RWPE2 (cell line): ENCODE results near the gene NUDT1.

Experiments used
- ATAC-seq: fragments of 200-7000 bp; cut with Tn5 transposase; 3 replicates; pipeline ENCODE4 v1.9.1; 2021; ENCODE audit warnings: low read depth
- DNase-seq: peaks from one replicate; pipeline ENCODE4 v3.0.0-alpha.2; 2020; ENCODE audit warnings: low spot score
- H3K27ac ChIP-seq: fragments of 450-650 bp; 2 replicates; pipeline ENCODE4 v1.5.1; 2017; ENCODE audit warnings: mild to moderate bottlenecking; ENCODE audit not compliant: poor library complexity, severe bottlenecking
- H3K27me3 ChIP-seq: fragments of 250-450 bp; sonication (Bioruptor Pico); 2 replicates; pipeline ENCODE4 v1.5.1; 2021; ENCODE audit warnings: mild to moderate bottlenecking, moderate library complexity; ENCODE audit not compliant: insufficient read depth, poor library complexity, severe bottlenecking
- H3K36me3 ChIP-seq: fragments of 250-450 bp; sonication (Bioruptor Pico); 2 replicates; pipeline ENCODE4 v1.5.1; 2020; ENCODE audit warnings: low read depth, mild to moderate bottlenecking, moderate library complexity
- H3K4me1 ChIP-seq: fragments of 250-450 bp; sonication (Bioruptor Pico); 2 replicates; pipeline ENCODE4 v1.5.1; 2021; ENCODE audit warnings: mild to moderate bottlenecking, moderate library complexity; ENCODE audit not compliant: insufficient read depth, poor library complexity, severe bottlenecking
- H3K4me3 ChIP-seq: fragments of 250-450 bp; sonication (Bioruptor Pico); 2 replicates; pipeline ENCODE4 v1.5.1; 2021; ENCODE audit warnings: mild to moderate bottlenecking, moderate library complexity; ENCODE audit not compliant: severe bottlenecking
- H3K9me3 ChIP-seq: fragments of 250-450 bp; sonication (Bioruptor Pico); 2 replicates; pipeline ENCODE4 v1.5.1; 2021; ENCODE audit warnings: mild to moderate bottlenecking, moderate library complexity; ENCODE audit not compliant: severe bottlenecking
- CTCF ChIP-seq: fragments of 450-650 bp; IDR thresholded peaks from one replicate; pipeline ENCODE4 v1.5.1; 2017; ENCODE audit warnings: mild to moderate bottlenecking, moderate library complexity; ENCODE audit not compliant: poor library complexity, severe bottlenecking

NUDT1 gene

GRCh38 chr7:2196381-2197378 lies 45.3 kb upstream of the NUDT1 start:
- no peak overlapping the region for H3K27ac ChIP-seq
- no peak overlapping the region for H3K4me3 ChIP-seq
- H3K9me3 ChIP-seq, result no peaks in the 10 kb centered on the region
- H3K36me3 ChIP-seq, result peaks cover 29% of the 10 kb centered on the region
- H3K27me3 ChIP-seq, result no peaks in the 10 kb centered on the region
- no peak for DNase-seq
- ATAC-seq, result no peak
- H3K4me1 ChIP-seq, result no peaks in the 10 kb centered on the region
- TF ChIP-seq CTCF, result no peak

- DNase-seq (no peak), ATAC-seq (no peak)
- no peak overlapping the region for H3K27ac ChIP-seq
- H3K4me3 ChIP-seq, result no peak overlapping the region
- H3K9me3 ChIP-seq, result no peaks in the 10 kb centered on the region
- no peaks in the 10 kb centered on the region for H3K27me3 ChIP-seq
- TF ChIP-seq CTCF, result no peak
- H3K36me3 ChIP-seq, result peaks cover 29% of the 10 kb centered on the region
- H3K4me1 ChIP-seq, result no peaks in the 10 kb centered on the region
Observed at GRCh38 chr7:2197436-2198155, 44.4 kb upstream of the NUDT1 start.

GRCh38 chr7:2198206-2198605 lies 43.8 kb upstream of the NUDT1 start:
- Histone ChIP-seq H3K27me3 (no peaks in the 10 kb centered on the region), H3K27ac (no peak overlapping the region), H3K4me3 (no peak overlapping the region), H3K4me1 (no peaks in the 10 kb centered on the region), H3K9me3 (no peaks in the 10 kb centered on the region), H3K36me3 (peaks cover 29% of the 10 kb centered on the region)
- ATAC-seq (no peak), DNase-seq (no peak)
- no peak for TF ChIP-seq CTCF

- Histone ChIP-seq H3K27ac (no peak overlapping the region), H3K9me3 (no peaks in the 10 kb centered on the region), H3K4me1 (no peaks in the 10 kb centered on the region), H3K4me3 (no peak overlapping the region), H3K27me3 (no peaks in the 10 kb centered on the region), H3K36me3 (peaks cover 29% of the 10 kb centered on the region)
- TF ChIP-seq CTCF, result no peak
- DNase-seq (no peak), ATAC-seq (no peak)
Observed at GRCh38 chr7:2198760-2199159, 43.3 kb upstream of the NUDT1 start.
